Inferior parietal cortex (tissue), 1 donor: Measurements from ENCODE around the gene PNMT.
"Not testable (repeated sequence)": the region's sequence is repeated elsewhere in the genome, so short reads cannot be mapped to it uniquely, and the experiment has no call there.

ENCODE experiments used
- DNase-seq: peaks from one replicate; pipeline ENCODE4 v3.0.0-alpha.2; 2016; ENCODE audit errors: extremely low spot score

The PNMT gene

DNA sequence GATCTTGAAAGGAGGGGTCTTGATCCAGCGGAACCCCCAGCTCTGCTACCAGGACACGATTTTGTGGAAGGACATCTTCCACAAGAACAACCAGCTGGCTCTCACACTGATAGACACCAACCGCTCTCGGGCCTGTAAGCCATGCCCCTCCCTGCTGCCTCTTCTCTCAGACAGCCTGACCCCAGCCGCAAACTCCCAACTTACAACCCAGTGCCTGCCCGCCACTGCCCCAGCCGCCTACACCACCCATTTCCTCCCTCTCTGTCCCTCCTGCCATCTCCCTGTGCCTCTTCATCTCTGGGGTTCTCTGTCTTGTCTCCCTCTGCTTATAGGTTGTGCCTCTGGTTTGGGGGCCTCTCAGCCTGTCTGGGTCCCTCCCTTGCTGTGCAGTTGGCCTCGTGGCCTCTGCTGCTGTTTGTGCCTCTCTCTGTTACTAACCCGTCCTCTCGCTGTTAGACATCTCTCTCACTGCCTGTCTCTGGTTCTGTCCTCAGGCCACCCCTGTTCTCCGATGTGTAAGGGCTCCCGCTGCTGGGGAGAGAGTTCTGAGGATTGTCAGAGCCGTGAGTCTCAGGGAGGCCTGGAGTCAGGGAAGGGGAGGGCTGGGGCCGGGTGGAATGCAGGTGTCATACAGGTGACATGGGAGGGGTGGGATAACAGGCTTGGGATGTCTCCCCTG, 41.2 kb downstream of the PNMT start:
- no peak for DNase-seq

GRCh38 chr17:39709998-39710964, 42.0 kb downstream of the PNMT start:
- DNase-seq = no peak

- not testable (repeated sequence) for DNase-seq
These were observed 42.8 kb downstream of the PNMT start for GRCh38 chr17:39711071-39711470.

DNA sequence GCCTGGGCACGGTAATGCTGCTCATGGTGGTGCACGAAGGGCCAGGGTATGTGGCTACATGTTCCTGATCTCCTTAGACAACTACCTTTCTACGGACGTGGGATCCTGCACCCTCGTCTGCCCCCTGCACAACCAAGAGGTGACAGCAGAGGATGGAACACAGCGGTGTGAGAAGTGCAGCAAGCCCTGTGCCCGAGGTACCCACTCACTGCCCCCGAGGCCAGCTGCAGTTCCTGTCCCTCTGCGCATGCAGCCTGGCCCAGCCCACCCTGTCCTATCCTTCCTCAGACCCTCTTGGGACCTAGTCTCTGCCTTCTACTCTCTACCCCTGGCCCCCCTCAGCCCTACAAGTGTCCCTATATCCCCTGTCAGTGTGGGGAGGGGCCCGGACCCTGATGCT, 43.6 kb downstream of the PNMT start:
- DNase-seq = no peak

DNA sequence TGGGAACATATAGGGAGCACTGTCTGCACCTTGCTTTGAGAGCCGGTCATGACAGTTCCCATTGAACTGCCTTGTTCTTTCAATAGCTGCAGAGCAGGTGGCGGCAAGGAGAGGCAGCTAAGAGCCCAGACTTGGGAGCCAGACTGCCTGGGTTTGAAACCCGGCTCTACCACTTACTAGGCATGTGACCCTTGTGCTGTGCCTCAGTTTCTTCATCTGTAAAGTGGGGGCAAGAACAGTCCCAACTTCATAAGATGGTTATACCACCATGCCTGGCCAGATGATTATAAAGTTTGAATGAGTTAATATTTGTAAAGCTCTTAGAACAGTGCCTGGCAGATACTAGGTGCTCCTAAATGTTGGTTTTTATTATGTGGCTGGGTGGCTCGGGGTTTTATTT, 46.0 kb downstream of the PNMT start:
- DNase-seq = no peak

GRCh38 chr17:39715375-39716072, 47.3 kb downstream of the PNMT start:
- no peak for DNase-seq

- no peak for DNase-seq
These were observed 48.0 kb downstream of the PNMT start for GRCh38 chr17:39716073-39716818.

- no peak for DNase-seq
These were observed 48.8 kb downstream of the PNMT start for GRCh38 chr17:39716879-39717536.

DNA sequence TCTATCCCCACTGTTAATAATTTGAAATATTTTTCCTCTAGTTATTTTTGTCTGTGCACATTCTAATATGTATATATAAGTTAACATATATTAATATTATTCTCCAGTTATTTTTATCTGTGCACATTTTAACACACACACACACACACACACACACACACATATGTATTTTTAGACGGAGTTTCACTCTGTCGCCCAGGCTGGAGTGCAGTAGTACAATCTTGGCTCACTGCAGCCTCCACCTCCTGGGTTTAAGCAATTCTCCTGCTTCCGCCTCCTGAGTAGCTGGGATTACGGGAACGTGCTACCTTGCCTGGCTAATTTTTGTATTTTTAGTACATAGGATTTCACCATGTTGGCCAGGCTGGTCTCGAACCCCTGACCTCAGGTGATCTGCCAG, 49.4 kb downstream of the PNMT start:
- DNase-seq = no peak

DNA sequence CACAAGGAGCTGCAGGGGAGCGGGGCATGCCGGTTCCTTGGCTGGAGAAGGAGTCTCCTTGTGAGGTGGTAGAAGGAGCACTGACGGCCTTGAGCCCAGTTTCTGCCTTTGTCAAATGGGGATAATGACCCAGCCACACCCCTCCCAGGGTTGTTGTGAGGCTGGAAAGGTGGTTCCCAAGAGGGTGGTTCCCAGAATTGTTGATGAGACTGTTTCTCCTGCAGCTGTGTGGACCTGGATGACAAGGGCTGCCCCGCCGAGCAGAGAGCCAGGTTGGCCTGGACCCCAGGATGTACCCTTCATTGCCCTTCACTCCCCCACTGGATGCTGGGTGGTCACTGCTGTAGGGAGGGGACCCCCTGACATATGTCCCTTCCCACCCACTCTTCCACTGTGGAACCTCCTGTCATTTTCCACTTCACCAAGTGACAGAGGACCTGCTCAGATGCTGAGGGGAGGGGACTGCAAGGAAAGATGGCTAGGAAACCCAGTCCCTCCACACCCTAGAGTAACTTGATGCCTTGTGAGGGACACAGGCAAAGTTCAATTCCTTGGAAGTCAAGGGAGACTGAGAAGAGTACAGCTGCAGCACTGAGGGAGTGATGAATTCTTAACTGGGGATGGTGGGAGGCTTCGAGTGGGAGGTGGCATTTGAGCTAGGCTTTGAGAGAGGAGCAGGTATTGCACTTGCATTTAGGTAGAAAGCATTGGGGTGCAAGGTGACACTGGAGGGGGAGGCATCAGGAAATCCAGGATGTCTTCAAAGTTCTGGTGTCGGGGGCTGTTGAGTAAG, 51.5 kb downstream of the PNMT start:
- DNase-seq = no peak
